HG02885 (cell line): ENCODE data around the gene FARSB.
"Not testable (repeated sequence)": the region's sequence is repeated elsewhere in the genome, so short reads cannot be mapped to it uniquely, and the experiment has no call there.

Source experiments
- ATAC-seq: cut with Tn5 transposase; IDR thresholded peaks from one replicate; pipeline ENCODE4 v1.9.1; 2021; ENCODE audit warnings: mild to moderate bottlenecking; ENCODE audit not compliant: unreplicated experiment, poor library complexity

The FARSB gene

GRCh38 chr2:222655787-222656525 is at the start of gene FARSB:
TSS of gene FARSB (minus strand) at chr2:222656092. CDS start at chr2:222656073, 19 bp downstream.
- ATAC-seq, result peak; percentile 90

- ATAC-seq, result no peak
Observed at GRCh38 chr2:222703886-222704285, 48.0 kb upstream of the FARSB start.

DNA sequence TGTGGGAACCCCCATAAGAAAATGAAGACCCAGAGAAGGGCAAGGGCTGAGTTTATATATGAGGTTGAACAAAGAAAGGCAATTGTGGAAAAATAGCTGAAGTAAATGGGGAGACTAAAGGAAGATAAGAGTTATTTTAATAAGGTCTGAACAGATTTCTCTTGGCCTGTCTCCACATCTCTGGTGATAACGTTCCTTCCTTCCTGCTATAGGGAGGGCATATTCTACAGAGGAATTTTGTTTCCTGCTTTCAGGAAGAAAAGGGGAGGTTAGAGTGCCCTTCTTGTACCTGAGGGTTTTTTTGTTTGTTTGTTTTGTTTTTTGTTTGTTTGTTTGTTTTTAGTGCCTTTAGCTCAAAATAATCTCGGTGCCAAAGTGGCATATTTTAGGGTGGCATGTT is 47.2 kb upstream of the FARSB start:
- no peak for ATAC-seq

GRCh38 chr2:222701721-222702131 is 45.8 kb upstream of the FARSB start:
- no peak for ATAC-seq

DNA sequence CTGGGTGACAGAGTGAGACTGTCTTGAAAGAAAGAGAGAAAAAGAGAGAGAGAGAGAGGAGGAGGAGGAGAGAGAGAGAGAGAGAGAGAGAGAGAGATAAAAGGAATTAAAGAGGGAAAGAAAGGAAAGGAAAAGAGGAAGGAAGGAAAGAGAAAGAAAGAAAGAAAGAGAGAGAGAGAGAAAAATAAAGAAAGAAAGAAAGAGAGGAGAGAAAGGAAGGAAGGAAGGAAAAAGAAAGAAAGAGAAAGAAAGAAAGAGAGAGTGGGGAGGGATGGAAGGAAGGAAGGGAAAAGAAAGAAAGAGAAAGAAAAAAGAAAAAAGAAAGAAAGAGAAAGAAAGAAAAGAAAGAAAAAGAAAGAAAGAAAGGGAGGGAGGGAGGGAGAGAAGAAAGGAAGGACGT is 45.3 kb upstream of the FARSB start:
- no peak for ATAC-seq

DNA sequence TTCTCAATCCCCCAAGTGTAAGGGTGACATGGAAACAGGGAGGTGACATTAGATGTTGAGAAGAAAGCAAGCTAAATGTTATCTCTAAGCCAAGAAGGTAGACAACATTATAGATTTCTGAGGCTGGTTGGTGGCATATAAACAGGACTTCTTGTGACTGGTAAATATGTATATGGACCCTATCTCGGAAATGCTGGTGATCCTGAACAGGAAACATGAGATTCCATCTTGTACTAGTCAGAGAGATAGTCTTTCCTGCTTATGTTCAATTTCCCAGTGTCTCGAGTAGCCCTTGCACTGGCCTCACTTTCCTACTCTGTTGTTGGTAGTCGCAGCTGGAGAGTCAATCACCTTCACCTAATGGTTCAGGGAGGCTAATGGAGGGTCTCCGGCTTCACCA is 42.4 kb upstream of the FARSB start:
- ATAC-seq, result no peak

GRCh38 chr2:222693837-222694236 is 37.9 kb upstream of the FARSB start:
- no peak for ATAC-seq

DNA sequence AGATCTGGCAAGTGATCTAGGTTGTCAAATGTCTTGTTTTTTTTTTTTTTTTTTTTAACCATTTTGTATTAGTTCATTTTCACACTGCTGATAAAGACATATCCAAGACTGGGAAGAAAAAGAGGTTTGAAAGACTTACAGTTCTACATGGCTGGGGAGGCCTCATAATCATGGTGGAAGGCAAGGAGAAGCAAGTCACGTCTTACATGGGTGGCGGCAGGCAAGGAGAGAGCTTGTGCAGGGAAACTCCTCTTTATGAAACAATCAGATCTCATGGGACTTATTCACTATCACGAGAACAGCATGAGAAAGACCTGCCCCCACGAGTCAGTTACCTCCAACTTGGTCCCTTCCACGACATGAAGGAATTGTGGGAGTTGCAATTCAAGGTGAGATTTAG is 37.5 kb upstream of the FARSB start:
- not testable (repeated sequence) for ATAC-seq

- ATAC-seq, result peak; percentile 97
Observed at GRCh38 chr2:222690564-222691200, 34.8 kb upstream of the FARSB start.

DNA sequence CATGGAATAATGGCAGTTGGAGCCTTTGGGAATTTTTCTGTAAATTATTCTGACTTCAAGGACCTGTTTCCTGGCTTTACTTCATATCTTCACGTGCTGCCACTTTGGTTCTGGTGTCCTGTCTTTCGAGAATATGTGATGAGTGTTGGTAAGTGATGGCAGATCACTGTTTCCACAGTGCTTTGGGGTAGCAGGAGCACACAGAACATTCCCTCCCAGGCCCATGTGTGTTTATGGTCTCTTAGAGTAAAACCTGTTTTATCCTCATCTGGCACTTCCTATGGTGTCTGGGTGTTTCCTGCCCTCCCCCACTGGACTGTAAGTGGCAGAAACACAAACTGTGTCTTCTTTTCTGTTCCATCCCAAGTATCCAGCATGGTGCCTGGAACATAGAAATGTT is 33.4 kb upstream of the FARSB start:
- ATAC-seq, result no peak

GRCh38 chr2:222688917-222689316 is 33.0 kb upstream of the FARSB start:
- ATAC-seq, result no peak

GRCh38 chr2:222686086-222686750 is 30.3 kb upstream of the FARSB start:
- ATAC-seq, result no peak

DNA sequence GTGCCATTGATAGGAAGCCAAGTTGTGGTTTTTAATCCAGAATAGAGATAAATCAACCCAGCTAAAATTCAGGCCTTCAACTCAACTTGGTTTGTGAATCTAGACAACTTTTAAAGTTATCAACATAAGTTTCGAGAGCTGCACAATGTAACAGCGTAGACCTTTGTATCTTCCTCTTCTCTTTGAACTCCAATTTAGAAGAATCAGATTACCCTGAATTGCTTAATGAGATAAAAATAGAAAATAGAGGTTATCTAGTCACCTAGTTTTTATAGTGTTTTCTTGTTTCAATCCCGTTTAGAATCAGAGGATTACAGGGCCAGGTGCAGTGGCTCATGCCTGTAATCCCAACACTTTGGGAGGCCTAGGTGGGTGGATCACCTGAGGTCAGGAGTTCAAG is 27.9 kb upstream of the FARSB start:
- ATAC-seq, result no peak

GRCh38 chr2:222677981-222678380 is 22.1 kb upstream of the FARSB start:
- ATAC-seq, result no peak

DNA sequence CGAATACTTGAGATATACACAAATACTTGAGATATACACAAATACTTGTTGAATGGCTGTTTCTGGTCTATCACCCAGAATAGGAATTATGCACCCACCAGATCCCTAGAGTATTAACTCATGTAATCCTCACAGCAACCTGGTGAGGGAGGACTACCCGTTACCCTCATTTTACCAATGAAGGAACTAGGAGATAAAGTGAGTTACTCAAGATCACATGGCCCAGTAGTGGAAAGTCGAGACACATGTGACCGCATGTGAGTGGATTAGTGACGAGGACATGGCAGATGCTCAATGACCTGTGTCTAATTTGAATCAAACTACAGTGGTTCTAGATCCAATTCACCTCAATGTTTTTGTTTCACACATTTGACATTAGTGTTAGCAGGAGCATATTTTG is 18.0 kb upstream of the FARSB start:
- no peak for ATAC-seq

DNA sequence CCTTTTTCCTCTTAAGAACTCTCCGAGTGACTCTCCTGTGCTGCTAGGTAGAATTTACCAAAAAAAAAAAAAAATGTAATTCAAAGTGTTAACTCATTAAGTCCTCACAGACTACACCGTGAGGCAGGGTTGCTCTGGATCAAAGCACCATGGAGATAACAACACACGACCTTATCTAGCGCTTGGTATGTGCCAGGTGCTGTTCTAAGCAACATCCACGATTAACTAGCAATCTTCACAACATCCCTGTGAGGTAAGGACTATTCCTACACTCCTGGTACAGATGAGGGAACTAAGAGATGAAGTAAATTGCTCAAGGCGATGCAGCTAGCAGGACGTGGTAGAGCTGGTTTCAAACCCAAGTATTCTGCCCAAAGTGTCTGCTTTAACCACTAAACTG is 17.4 kb upstream of the FARSB start:
- no peak for ATAC-seq

- no peak for ATAC-seq
Observed at GRCh38 chr2:222672068-222672401, 16.1 kb upstream of the FARSB start.

DNA sequence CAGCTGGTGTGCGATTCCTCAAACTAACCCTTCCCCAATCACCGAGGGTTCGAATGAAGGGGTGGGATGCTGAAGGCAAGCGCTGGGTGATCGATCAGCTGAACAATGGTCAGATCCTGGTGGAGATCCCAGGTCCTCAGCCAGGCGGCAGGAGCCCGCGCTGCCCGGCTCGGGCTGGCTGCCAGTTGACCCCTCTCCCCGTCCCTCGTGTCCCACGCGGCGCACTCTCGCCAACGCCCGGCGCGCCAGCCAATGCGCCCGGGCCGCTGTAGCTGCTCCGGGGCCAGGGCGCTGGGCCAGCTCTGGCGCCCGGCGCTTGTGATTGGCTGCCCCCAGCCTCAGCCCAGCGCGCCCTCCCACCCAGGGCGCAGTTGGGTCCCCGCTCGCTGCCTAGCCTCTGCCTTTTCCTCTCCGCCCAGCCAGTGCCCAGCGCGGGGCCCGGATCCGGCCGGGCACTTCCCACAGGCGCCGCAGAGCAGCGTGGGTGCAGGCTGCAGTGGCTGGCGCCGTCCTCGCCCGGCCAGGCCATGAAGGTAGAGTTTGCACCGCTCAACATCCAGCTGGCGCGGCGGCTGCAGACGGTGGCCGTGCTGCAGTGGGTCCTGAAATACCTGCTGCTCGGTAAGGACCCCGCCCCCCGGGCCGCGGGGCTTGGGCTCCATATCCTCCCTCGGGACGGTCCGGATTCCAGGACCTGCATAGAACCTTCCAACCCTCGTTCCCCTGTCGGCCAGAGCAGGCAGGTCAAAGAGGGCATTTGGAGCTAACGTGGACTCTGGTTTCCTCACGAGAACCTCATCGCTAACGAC is 15.6 kb upstream of the FARSB start, which contains the start of gene MOGAT1:
TSS of gene MOGAT1 (plus strand) at position 400 of the 809 bp plus-strand sequence. CDS start at position 528, 128 bp downstream.
- peak; percentile 67 for ATAC-seq

- no peak for ATAC-seq
Observed at GRCh38 chr2:222670191-222671038, 14.5 kb upstream of the FARSB start.

- ATAC-seq, result no peak
Observed at GRCh38 chr2:222669353-222669752, 13.5 kb upstream of the FARSB start.
